Endodermal cell (in vitro differentiated cells): Measurements from ENCODE around the gene ZMIZ1. TPM values are rescaled to one million over a fixed set of nuclear protein-coding genes. Genes with fewer than 3 reads are reported as not detected.

Experiments used
- DNase-seq: peaks from one replicate; pipeline ENCODE4 v3.0.0-alpha.2; 2017
- H3K27ac ChIP-seq: 2 replicates; pipeline ENCODE4 v1.5.1; 2013; ENCODE audit warnings: mild to moderate bottlenecking, low read depth, low read length, moderate library complexity
- H3K27me3 ChIP-seq: 2 replicates; pipeline ENCODE4 v1.6.1; 2013; ENCODE audit warnings: mild to moderate bottlenecking, low read length, moderate library complexity; ENCODE audit not compliant: insufficient read depth, control insufficient read depth, poor library complexity, severe bottlenecking
- H3K36me3 ChIP-seq: 2 replicates; pipeline ENCODE4 v1.7.0; 2013; ENCODE audit warnings: mild to moderate bottlenecking, low read length, moderate library complexity; ENCODE audit not compliant: control insufficient read depth, insufficient read depth
- H3K4me1 ChIP-seq: one replicate; pipeline ENCODE4 v1.7.0; 2013; ENCODE audit warnings: low read length; ENCODE audit not compliant: control insufficient read depth, insufficient read depth
- H3K4me3 ChIP-seq: 2 replicates; pipeline ENCODE4 v1.5.1; 2013; ENCODE audit warnings: mild to moderate bottlenecking, low read length, moderate library complexity
- H3K9ac ChIP-seq: 2 replicates; pipeline ENCODE4 v1.6.1; 2013; ENCODE audit warnings: mild to moderate bottlenecking, low read length, moderate library complexity; ENCODE audit not compliant: poor library complexity, severe bottlenecking; ENCODE audit errors: extremely low read depth
- H3K9me3 ChIP-seq: 2 replicates; pipeline ENCODE4 v1.6.1; 2013; ENCODE audit warnings: mild to moderate bottlenecking, low read length, moderate library complexity; ENCODE audit not compliant: control insufficient read depth
- H3K27ac Mint-ChIP-seq: 2 replicates; pipeline ENCODE4 v1.8.0; 2020; ENCODE audit warnings: mixed read lengths
- H3K27me3 Mint-ChIP-seq: 2 replicates; pipeline ENCODE4 v1.8.0; 2021; ENCODE audit warnings: mild to moderate bottlenecking, mixed read lengths; ENCODE audit not compliant: insufficient read depth
- H3K36me3 Mint-ChIP-seq: 2 replicates; pipeline ENCODE4 v1.8.0; 2020; ENCODE audit warnings: low read depth, mixed read lengths
- H3K4me1 Mint-ChIP-seq: 2 replicates; pipeline ENCODE4 v1.8.0; 2020; ENCODE audit warnings: mixed read lengths
- H3K4me3 Mint-ChIP-seq: 2 replicates; pipeline ENCODE4 v1.8.0; 2020; ENCODE audit warnings: mild to moderate bottlenecking, moderate library complexity, mixed read lengths
- H3K9me3 Mint-ChIP-seq: 2 replicates; pipeline ENCODE4 v1.8.0; 2020; ENCODE audit warnings: mild to moderate bottlenecking, mixed read lengths
- CTCF ChIP-seq: fragments of 200-600 bp; sonication (generic); conservative IDR thresholded peaks from 2 replicates; pipeline ENCODE4 v1.5.0; 2021; ENCODE audit warnings: antibody characterized with exemption, mild to moderate bottlenecking
- WGBS, 2 experiments: methylation state at CpG; one replicate each; pipeline versions ENCODE4 v1.1.5 to v1.1.7; 2013; ENCODE audit warnings: missing lambda C conversion rate in 2 of 2, mixed read lengths in 1 of 2; ENCODE audit not compliant: insufficient coverage in 1 of 2, insufficient read length in 1 of 2; 5-methylcytosine and 5-hydroxymethylcytosine counted together
- total RNA-seq, 2 donors: library from RNA; stranded (reverse); fragmentation: NEBNext Ultra II Directional in 1 of 2; extraction: Animal tissue kit (Norgen Biotek cat#: 25700) in 1 of 2; gene quantifications; 2 replicates in 1 of 2; 3 replicates in 1 of 2; pipeline ENCODE4 v1.2.1, GENCODE V29; 2021

Gene ZMIZ1
- total RNA-seq, 2 donors from 2014 or later: 65.3 to 67.5 TPM

- WGBS, 2 experiments: 91% methylated on average over 8 of the region's 8 CpGs
- no peak for DNase-seq
- Mint-ChIP-seq H3K4me1 (no peaks in the 10 kb centered on the region), H3K36me3 (peaks cover 2% of the 10 kb centered on the region), H3K9me3 (peaks cover 4% of the 10 kb centered on the region), H3K4me3 (no peak overlapping the region), H3K27ac (no peak overlapping the region), H3K27me3 (peaks cover 3% of the 10 kb centered on the region)
- Histone ChIP-seq H3K4me1 (no peaks in the 10 kb centered on the region), H3K27me3 (peaks cover 5% of the 10 kb centered on the region), H3K4me3 (no peak overlapping the region), H3K9me3 (no peaks in the 10 kb centered on the region), H3K9ac (no peak overlapping the region), H3K27ac (no peak overlapping the region), H3K36me3 (no peaks in the 10 kb centered on the region)
- TF ChIP-seq CTCF: no peak
Observed at GRCh38 chr10:79327090-79327457, 258.3 kb downstream of the ZMIZ1 start.

GRCh38 chr10:79328147-79328701 lies 259.5 kb downstream of the ZMIZ1 start:
- Histone ChIP-seq H3K27me3 (peaks cover 5% of the 10 kb centered on the region), H3K9ac (no peak overlapping the region), H3K36me3 (no peaks in the 10 kb centered on the region), H3K9me3 (no peaks in the 10 kb centered on the region), H3K4me3 (no peak overlapping the region), H3K27ac (no peak overlapping the region), H3K4me1 (no peaks in the 10 kb centered on the region)
- no peak for TF ChIP-seq CTCF
- no peak overlapping the region for H3K27ac Mint-ChIP-seq
- H3K4me1 Mint-ChIP-seq: no peaks in the 10 kb centered on the region
- H3K36me3 Mint-ChIP-seq: peaks cover 3% of the 10 kb centered on the region
- WGBS, 2 experiments: 91 to 97% methylated on average over 3 to 6 of the region's 6 CpGs
- peaks cover 3% of the 10 kb centered on the region for H3K27me3 Mint-ChIP-seq
- H3K4me3 Mint-ChIP-seq: no peak overlapping the region
- H3K9me3 Mint-ChIP-seq: peaks cover 7% of the 10 kb centered on the region
- DNase-seq: no peak

- H3K4me1 ChIP-seq: no peaks in the 10 kb centered on the region
- H3K9me3 Mint-ChIP-seq: peaks cover 8% of the 10 kb centered on the region
- no peaks in the 10 kb centered on the region for H3K9me3 ChIP-seq
- TF ChIP-seq CTCF: no peak
- no peak overlapping the region for H3K27ac ChIP-seq
- no peak overlapping the region for H3K27ac Mint-ChIP-seq
- no peak for DNase-seq
- no peak overlapping the region for H3K9ac ChIP-seq
- H3K4me3 ChIP-seq: no peak overlapping the region
- H3K4me1 Mint-ChIP-seq: no peaks in the 10 kb centered on the region
- H3K27me3 ChIP-seq: peaks cover 5% of the 10 kb centered on the region
- 91 to 94% methylated on average over 11 to 14 of the region's 14 CpGs for WGBS, 2 experiments
- H3K27me3 Mint-ChIP-seq: peaks cover 3% of the 10 kb centered on the region
- H3K36me3 Mint-ChIP-seq: peaks cover 3% of the 10 kb centered on the region
- no peak overlapping the region for H3K4me3 Mint-ChIP-seq
- no peaks in the 10 kb centered on the region for H3K36me3 ChIP-seq
Observed at GRCh38 chr10:79328737-79329504, 260.2 kb downstream of the ZMIZ1 start.
